IMR-90 (cell line): ENCODE measurements around the gene CSNK1D.
A peak's percentile ranks its signal among the peaks of the same experiment; 100 is the strongest.

Experiments used
- RCOR1 ChIP-seq: IDR thresholded peaks from 2 replicates; pipeline ENCODE4 v1.6.1; 2012; ENCODE audit warnings: mild to moderate bottlenecking, low read length, improper control_type of control experiment; ENCODE audit not compliant: insufficient replicate concordance
- RFX5 ChIP-seq: IDR thresholded peaks from 2 replicates; pipeline ENCODE4 v1.8.0; 2012; ENCODE audit warnings: low read depth, mild to moderate bottlenecking, low read length, moderate library complexity
- TF ChIP-seq, protein P1 (sequence below): conservative IDR thresholded peaks from 2 replicates; pipeline ENCODE4 v1.5.1; 2012; ENCODE audit warnings: mild to moderate bottlenecking, low read depth, low read length, improper control_type of control experiment

DNA sequence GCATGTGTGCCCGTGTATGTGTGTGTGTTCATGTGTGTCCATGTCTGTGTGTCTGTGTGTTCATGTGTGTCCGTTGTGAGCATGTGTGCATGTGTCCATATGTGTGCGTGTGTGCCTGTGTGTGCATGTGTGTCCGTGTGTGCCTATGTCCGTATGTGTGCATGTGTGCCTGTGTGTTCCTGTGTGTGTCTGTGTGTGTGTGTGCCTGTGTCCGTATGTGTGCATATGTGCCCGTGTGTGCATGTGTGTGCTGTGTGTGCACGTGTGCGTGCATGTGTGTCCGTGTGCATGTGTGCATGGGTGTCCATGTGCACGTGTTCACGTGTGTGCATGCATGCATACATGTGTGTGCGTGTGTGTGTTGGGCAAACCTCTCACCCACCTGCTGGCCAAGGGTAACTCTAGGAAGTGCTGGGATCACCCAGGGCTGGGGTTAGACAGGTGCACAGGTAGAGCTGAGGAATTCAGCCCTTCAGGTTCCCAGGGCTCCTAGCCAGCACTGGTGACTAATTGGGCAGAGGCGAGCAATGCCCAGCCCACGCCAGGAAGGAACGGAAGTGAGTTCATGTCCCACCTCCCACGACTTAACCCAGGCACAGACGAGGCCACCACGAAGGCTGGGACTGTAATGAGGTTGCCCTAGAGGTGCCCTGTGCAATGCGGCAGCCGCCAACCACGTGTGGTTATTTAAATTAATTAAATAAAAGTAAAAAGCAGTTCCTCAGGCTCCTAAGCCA lies 8.2 kb upstream of the CSNK1D start:
- TF ChIP-seq, protein P1, sequence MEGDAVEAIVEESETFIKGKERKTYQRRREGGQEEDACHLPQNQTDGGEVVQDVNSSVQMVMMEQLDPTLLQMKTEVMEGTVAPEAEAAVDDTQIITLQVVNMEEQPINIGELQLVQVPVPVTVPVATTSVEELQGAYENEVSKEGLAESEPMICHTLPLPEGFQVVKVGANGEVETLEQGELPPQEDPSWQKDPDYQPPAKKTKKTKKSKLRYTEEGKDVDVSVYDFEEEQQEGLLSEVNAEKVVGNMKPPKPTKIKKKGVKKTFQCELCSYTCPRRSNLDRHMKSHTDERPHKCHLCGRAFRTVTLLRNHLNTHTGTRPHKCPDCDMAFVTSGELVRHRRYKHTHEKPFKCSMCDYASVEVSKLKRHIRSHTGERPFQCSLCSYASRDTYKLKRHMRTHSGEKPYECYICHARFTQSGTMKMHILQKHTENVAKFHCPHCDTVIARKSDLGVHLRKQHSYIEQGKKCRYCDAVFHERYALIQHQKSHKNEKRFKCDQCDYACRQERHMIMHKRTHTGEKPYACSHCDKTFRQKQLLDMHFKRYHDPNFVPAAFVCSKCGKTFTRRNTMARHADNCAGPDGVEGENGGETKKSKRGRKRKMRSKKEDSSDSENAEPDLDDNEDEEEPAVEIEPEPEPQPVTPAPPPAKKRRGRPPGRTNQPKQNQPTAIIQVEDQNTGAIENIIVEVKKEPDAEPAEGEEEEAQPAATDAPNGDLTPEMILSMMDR = no peak
- TF ChIP-seq RFX5 (no peak), RCOR1 (peak; percentile 38)
